Thyroid gland (tissue), 4 donors: ENCODE data around the gene PSMC4. TPM values are rescaled to one million over a fixed set of nuclear protein-coding genes. Genes with fewer than 3 reads are reported as not detected.

Experiments
- DNase-seq, 2 donors: peaks; one replicate each; pipeline ENCODE4 v3.0.0-alpha.2; 2019
- H3K27ac ChIP-seq, 3 donors: fragments of 200-600 bp; sonication (generic); 1 replicate in 2 of 3; 2 replicates in 1 of 3; pipeline ENCODE4 v1.5.1; 2016 to 2019; ENCODE audit warnings: mild to moderate bottlenecking in 1 of 3, moderate library complexity in 1 of 3
- H3K27me3 ChIP-seq: fragments of 200-600 bp; sonication (generic); one replicate; pipeline ENCODE4 v1.5.1; 2019
- H3K36me3 ChIP-seq, 2 donors: fragments of 200-600 bp; sonication (generic); one replicate each; pipeline ENCODE4 v1.5.1; 2016 to 2019
- H3K4me1 ChIP-seq, 2 donors: fragments of 200-600 bp; sonication (generic); one replicate each; pipeline ENCODE4 v1.5.1; 2017 to 2019
- H3K4me3 ChIP-seq, 3 donors: fragments of 200-600 bp; sonication (generic); replicated peaks in 1 of 3; 1 replicate in 2 of 3; 2 replicates in 1 of 3; pipeline ENCODE4 v1.5.1; 2016; ENCODE audit warnings: mild to moderate bottlenecking in 1 of 3
- H3K9me3 ChIP-seq: fragments of 200-600 bp; sonication (generic); one replicate; pipeline ENCODE4 v1.5.1; 2017
- POLR2A ChIP-seq, 2 donors: fragments of 450-650 bp; IDR thresholded peaks; one replicate each; pipeline ENCODE4 v1.6.1; 2017; ENCODE audit warnings: antibody characterized with exemption in 2 of 2, mild to moderate bottlenecking in 2 of 2, moderate library complexity in 1 of 2
- WGBS, 2 donors: methylation state at CpG; one replicate each; pipeline ENCODE4 v1.1.5; 2017; 5-methylcytosine and 5-hydroxymethylcytosine counted together
- intact Hi-C: fragments of 100-400 bp; cut with DNase I; formaldehyde crosslinking; loops from one replicate; pipeline ENCODE4 v1.15.1; 2023
- total RNA-seq, 4 donors: library from RNA; depleted of rRNA; stranded (reverse); fragments of >200 nt; gene quantifications; one replicate each; pipeline ENCODE4 v1.2.3, GENCODE V29; 2016
- TF ChIP-seq, protein P1 (sequence below), 6 experiments: fragments of 200-600 bp in 3 of 6; fragments of 450-650 bp in 3 of 6; sonication (generic) in 3 of 6; IDR thresholded peaks; one replicate each; pipeline ENCODE4 v1.5.1; 2016 to 2019; ENCODE audit warnings: antibody characterized with exemption in 6 of 6, mild to moderate bottlenecking in 2 of 6, inconsistent platforms in 1 of 6, moderate library complexity in 1 of 6

PSMC4 gene
- total RNA-seq, 4 donors from 2014 or later: 120 to 220 (median 166) TPM

DNA sequence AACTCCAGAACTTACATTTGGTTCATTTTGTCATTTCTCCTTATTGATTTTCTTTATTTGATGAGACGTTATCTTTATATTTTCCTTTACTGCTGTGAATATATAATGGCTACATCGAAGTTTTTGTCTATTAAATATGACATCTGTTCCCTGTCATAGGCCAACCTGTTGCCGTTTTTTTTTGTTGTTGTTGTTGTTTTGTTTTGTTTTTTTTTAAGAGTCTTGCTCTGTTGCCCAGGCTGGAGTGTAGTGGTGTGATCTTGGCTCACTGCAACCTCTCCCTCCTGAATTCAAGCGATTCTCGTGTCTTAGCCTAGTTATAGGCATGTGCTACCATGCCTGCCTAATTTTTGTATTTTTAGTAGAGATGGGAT, 55.6 kb downstream of the PSMC4 start:
- Histone ChIP-seq H3K4me1 (no peaks in the 10 kb centered on the region), H3K9me3 (no peaks in the 10 kb centered on the region), H3K27ac (no peak overlapping the region), H3K36me3 (no peaks in the 10 kb centered on the region), H3K27me3 (no peaks in the 10 kb centered on the region), H3K4me3 (no peak overlapping the region)
- intact Hi-C loops: no loop called here
- WGBS, 2 donors: 97% methylated on average over 5 of the region's 5 CpGs
- TF ChIP-seq POLR2A (IDR thresholded peaks at IDR 0.05): no peak
- TF ChIP-seq, protein P1, sequence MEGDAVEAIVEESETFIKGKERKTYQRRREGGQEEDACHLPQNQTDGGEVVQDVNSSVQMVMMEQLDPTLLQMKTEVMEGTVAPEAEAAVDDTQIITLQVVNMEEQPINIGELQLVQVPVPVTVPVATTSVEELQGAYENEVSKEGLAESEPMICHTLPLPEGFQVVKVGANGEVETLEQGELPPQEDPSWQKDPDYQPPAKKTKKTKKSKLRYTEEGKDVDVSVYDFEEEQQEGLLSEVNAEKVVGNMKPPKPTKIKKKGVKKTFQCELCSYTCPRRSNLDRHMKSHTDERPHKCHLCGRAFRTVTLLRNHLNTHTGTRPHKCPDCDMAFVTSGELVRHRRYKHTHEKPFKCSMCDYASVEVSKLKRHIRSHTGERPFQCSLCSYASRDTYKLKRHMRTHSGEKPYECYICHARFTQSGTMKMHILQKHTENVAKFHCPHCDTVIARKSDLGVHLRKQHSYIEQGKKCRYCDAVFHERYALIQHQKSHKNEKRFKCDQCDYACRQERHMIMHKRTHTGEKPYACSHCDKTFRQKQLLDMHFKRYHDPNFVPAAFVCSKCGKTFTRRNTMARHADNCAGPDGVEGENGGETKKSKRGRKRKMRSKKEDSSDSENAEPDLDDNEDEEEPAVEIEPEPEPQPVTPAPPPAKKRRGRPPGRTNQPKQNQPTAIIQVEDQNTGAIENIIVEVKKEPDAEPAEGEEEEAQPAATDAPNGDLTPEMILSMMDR (IDR thresholded peaks at IDR 0.05): no peak
- DNase-seq: no peak

Other genes with a start within 250 kb of the PSMC4 start
- gene CLC, start 233.1 kb upstream of the PSMC4 start, total RNA-seq: not detected
- not detected for gene LEUTX, start 192.3 kb upstream of the PSMC4 start, total RNA-seq
- 10 to 100 TPM; 15.6 to 31.2 (median 22.6) TPM for gene DYRK1B, start 137.0 kb upstream of the PSMC4 start, total RNA-seq
- gene FBL, start 124.8 kb upstream of the PSMC4 start, total RNA-seq: 100 to 1,000 TPM in 1 of 4 donors, 10 to 100 TPM in 3; 80.9 to 118 (median 91.1) TPM
- gene FCGBP, start 36.5 kb upstream of the PSMC4 start, total RNA-seq: 100 to 1,000 TPM; 213 to 975 (median 755) TPM
- gene ZNF546, start 25.9 kb downstream of the PSMC4 start, total RNA-seq: 10 to 100 TPM in 2 of 4 donors, 1 to 10 TPM in 2; 8.4 to 13.3 (median 10.2) TPM
- gene ZNF780B, start 85.1 kb downstream of the PSMC4 start, total RNA-seq: 10 to 100 TPM; 22.3 to 44.6 (median 30.9) TPM
- 10 to 100 TPM; 26.8 to 60.1 (median 33.8) TPM for gene ZNF780A, start 119.8 kb downstream of the PSMC4 start, total RNA-seq
- 10 to 100 TPM in 3 of 4 donors, 1 to 10 TPM in 1; 9.1 to 19.6 (median 15.9) TPM for gene MAP3K10, start 220.3 kb downstream of the PSMC4 start, total RNA-seq
- not detected for gene TTC9B, start 247.2 kb downstream of the PSMC4 start, total RNA-seq